Testis (tissue), 3 donors: ENCODE measurements around the gene RSPH9. TPM values are rescaled to one million over a fixed set of nuclear protein-coding genes. Genes with fewer than 3 reads are reported as not detected.
A peak's percentile ranks its signal among the peaks of the same experiment; 100 is the strongest.

Source experiments
- DNase-seq: peaks from one replicate; pipeline ENCODE4 v3.0.0-alpha.2; 2019
- H3K27ac ChIP-seq, 2 donors: fragments of 200-600 bp; sonication (generic); one replicate each; pipeline ENCODE4 v1.5.1; 2019
- H3K27me3 ChIP-seq: fragments of 200-600 bp; sonication (generic); one replicate; pipeline ENCODE4 v1.5.1; 2019
- H3K36me3 ChIP-seq: fragments of 200-600 bp; sonication (generic); one replicate; pipeline ENCODE4 v1.5.1; 2017; ENCODE audit warnings: low read depth; ENCODE audit errors: missing control alignments
- H3K4me1 ChIP-seq: fragments of 200-600 bp; sonication (generic); one replicate; pipeline ENCODE4 v1.5.1; 2019
- H3K4me3 ChIP-seq, 2 donors: fragments of 200-600 bp; sonication (generic); one replicate each; pipeline ENCODE4 v1.5.1; 2017 to 2019
- H3K9me3 ChIP-seq: fragments of 200-600 bp; sonication (generic); one replicate; pipeline ENCODE4 v1.5.1; 2017
- CTCF ChIP-seq, 3 experiments: fragments of 450-650 bp in 2 of 3; fragments of 200-600 bp in 1 of 3; sonication (generic) in 1 of 3; IDR thresholded peaks; one replicate each; pipeline ENCODE4 v1.5.1; 2016 to 2019; ENCODE audit warnings: antibody characterized with exemption in 3 of 3, mild to moderate bottlenecking in 2 of 3, moderate library complexity in 1 of 3
- POLR2A ChIP-seq: fragments of 450-650 bp; IDR thresholded peaks from one replicate; pipeline ENCODE4 v1.6.1; 2017; ENCODE audit warnings: antibody characterized with exemption, mild to moderate bottlenecking, moderate library complexity
- WGBS, 2 donors: methylation state at CpG; one replicate each; pipeline ENCODE4 v1.1.5; 2018; 5-methylcytosine and 5-hydroxymethylcytosine counted together
- intact Hi-C: fragments of 100-400 bp; cut with DNase I; formaldehyde crosslinking; loops from one replicate; pipeline ENCODE4 v1.15.1; 2023; ENCODE audit warnings: low total_unique reads
- polyA plus RNA-seq: library from polyadenylated mRNA; stranded (reverse); fragments of 350-450 nt; fragmentation: Illumina TruSeq; extraction: RNeasy Lipid Tissue Mini Kit (QIAGEN cat#74804); gene quantifications from one replicate; pipeline ENCODE4 v1.2.3, GENCODE V29; 2014; ENCODE audit warnings: low read depth, low replicate concordance; ENCODE audit not compliant: insufficient read depth
- total RNA-seq, 2 donors: library from RNA; depleted of rRNA; stranded (reverse); fragments of >200 nt; gene quantifications; one replicate each; pipeline ENCODE4 v1.2.3, GENCODE V29; 2016

The RSPH9 gene
- total and polyA plus RNA-seq, 3 donors from 2014 or later, result 6.1 to 22.8 (median 8.3) TPM

DNA sequence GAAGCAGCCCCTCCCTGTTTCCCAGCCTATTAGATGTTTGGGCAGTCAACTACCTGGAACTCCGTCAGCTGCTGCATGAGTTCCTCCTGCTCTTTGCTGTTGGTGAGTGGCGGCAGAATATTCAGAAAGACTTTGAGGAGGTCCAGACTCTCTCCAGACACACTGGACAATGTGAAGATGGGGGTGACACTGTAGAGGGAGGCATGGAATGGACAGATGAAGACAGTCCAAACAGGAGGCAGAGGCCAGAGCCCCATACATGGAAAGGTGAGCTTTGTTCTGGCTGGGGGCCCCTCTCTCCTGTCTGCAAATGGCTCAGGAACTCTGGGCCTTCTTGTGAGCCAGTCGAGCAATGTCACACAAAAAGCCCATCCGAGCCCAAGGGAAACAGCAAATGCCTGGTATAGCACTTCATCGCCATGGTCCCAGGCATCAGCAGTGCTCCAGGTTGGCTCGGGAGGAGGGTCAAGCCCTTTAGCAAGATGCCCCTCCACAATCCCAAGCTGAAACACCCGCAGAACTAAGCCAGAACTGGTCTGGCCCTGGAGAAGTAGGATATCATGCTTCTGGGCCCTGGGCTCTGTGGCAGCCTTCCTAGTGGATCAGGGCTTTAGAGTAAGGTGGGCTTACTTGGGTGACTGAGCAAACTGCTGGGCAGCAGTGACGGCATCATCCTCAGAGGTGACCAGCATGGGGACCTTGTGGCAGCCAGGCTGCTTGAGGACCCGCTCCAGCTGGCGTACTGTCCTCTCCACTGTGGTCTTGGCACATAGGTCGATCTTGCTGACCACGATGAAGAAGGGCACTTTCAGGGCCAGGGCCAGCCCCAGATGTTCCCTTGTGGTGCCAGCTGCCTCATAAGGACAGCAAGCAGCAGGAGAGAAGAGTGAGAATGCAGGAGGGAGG, 20.7 kb upstream of the RSPH9 start:
- DNase-seq, result peak; percentile 12

DNA sequence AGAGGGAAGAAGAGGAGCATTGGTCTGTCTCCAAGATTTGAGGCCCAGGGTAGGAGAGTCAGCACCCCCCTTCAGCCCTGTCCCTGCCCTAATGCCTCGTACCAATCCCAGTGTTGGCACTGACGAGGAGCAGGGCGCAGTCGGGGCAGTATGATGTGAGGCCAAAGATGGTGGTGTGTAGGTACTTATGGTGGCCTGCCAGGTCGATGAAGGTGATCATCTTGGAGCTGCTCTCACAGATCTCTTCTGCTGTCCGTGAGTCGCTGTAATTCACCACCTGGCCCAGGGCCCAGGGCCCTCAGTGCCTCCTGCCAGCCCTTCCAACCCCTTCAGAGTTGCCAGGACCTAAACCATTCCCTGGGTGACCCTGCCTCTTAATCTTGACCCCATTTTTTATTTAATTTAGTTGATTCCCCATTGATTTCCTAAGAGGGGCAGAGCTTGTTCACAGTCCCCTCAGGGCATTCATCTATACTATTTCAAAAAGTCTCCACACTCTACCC, 20.0 kb upstream of the RSPH9 start:
- TF ChIP-seq CTCF (IDR thresholded peaks at IDR 0.05) (no peak), POLR2A (no peak)
- 90 to 93% methylated on average over 7 of the region's 7 CpGs for whole genome bisulfite sequencing, 2 donors
- H3K27ac ChIP-seq, result no peak overlapping the region
- H3K27me3 ChIP-seq, result no peaks in the 10 kb centered on the region
- intact Hi-C loops, result no loop called here
- no peaks in the 10 kb centered on the region for H3K36me3 ChIP-seq
- H3K4me1 ChIP-seq, result peaks cover 14% of the 10 kb centered on the region
- H3K9me3 ChIP-seq, result no peaks in the 10 kb centered on the region
- DNase-seq, result peak; percentile 10
- H3K4me3 ChIP-seq, result no peak overlapping the region

More for the DNA sequence above, 20.7 kb upstream of the RSPH9 start:
- Histone ChIP-seq H3K4me1 (peaks cover 14% of the 10 kb centered on the region), H3K4me3 (no peak overlapping the region), H3K9me3 (no peaks in the 10 kb centered on the region), H3K27me3 (no peaks in the 10 kb centered on the region), H3K36me3 (no peaks in the 10 kb centered on the region), H3K27ac (no peak overlapping the region)
- WGBS, 2 donors, result 86 to 87% methylated on average over 3 to 12 of the region's 12 CpGs
- TF ChIP-seq CTCF (IDR thresholded peaks at IDR 0.05) (no peak), POLR2A (no peak)
- intact Hi-C loops, result no loop called here

DNA sequence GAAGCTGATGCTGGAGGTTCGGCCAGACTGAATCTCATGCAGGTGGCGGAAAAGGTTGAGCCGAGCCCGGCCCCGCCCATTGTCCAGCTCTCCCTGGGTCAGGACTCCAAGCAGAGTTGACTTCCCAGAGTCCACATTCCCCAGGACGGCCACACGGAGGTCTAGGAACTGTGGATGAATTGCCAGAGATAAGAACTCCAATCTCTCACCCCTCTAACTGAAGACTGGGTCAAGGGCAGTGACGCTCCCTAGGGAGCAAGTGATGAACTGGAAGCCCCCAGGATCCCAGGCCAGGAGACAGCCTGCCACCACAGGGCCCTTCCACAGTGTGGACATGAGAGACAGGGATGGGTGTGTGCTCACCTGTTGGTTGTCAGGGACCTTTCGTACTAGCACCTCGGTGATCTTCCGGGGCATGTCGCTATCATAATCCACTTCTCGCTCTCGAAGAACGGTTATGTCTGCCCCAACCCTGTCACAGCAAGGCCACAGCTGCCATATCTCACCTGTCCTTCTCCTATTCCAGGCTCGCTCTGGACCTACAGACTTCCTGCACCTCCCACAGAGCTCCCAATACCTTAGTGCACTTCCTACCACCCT, 19.3 kb upstream of the RSPH9 start:
- peak; percentile 7 for DNase-seq

DNA sequence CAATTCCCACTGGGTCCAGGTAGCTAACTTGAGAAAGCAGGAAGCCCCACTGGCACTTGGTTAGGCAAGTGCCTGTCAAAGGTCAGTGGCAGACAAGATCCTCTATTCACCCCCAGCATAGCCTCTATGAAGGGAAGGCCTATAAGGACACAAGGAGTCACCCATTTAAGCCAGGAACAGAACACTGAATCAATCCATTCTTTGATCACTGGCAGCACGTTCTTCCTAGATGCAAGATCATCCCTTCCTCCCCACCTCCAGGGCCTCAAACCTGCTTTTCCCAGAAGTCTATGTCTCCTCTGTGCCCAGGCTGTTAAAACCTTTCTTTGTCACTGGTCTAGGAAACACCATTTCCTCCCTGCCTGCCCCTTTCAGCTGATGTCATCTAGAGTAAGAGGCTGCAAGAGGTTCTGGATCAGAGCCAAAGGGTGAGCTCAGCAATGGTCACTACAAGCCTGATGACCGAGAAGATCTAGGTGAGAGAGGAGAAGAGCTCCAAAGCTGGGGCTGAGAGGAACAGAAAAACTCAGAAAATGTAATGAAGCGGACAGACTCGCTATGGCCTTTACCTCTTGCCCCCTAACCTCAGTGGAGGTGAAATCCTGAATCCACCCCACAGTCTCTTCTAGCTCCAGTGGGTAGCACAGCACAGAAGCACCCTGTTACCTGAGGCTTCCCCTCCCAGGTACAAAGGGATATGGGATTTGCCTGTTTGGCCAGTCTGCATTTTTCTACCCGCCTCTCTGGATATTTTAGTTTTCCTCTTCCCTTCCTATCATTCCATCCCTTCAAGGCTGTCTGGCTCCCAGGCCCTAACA, 17.6 kb upstream of the RSPH9 start:
- Histone ChIP-seq H3K4me3 (no peak overlapping the region), H3K36me3 (no peaks in the 10 kb centered on the region), H3K9me3 (no peaks in the 10 kb centered on the region), H3K27ac (peak overlapping the region; percentile 11 to 96), H3K27me3 (no peaks in the 10 kb centered on the region), H3K4me1 (peaks cover 18% of the 10 kb centered on the region)
- DNase-seq, result peak; percentile 80
- WGBS, 2 donors, result 53 to 61% methylated on average over 5 of the region's 5 CpGs
- TF ChIP-seq CTCF (IDR thresholded peaks at IDR 0.05) (no peak), POLR2A (no peak)
- intact Hi-C loops, result no loop called here

More for the DNA sequence above, 19.3 kb upstream of the RSPH9 start:
- intact Hi-C loops, result no loop called here
- H3K27me3 ChIP-seq, result no peaks in the 10 kb centered on the region
- no peak overlapping the region for H3K27ac ChIP-seq
- no peaks in the 10 kb centered on the region for H3K36me3 ChIP-seq
- 87 to 90% methylated on average over 15 to 16 of the region's 16 CpGs for WGBS, 2 donors
- TF ChIP-seq CTCF (IDR thresholded peaks at IDR 0.05), result no peak
- H3K9me3 ChIP-seq, result no peaks in the 10 kb centered on the region
- peaks cover 18% of the 10 kb centered on the region for H3K4me1 ChIP-seq
- H3K4me3 ChIP-seq, result no peak overlapping the region
